K562 (cell line): ENCODE measurements around the gene SGO1. TPM values are rescaled to one million over a fixed set of nuclear protein-coding genes. Genes with fewer than 3 reads are reported as not detected.

Experiments
- ATF2 ChIP-seq: sonication (generic); formaldehyde crosslinking; IDR thresholded peaks from 2 replicates; pipeline ENCODE4 v1.8.1; 2022; ENCODE audit warnings: missing genetic modification reagents
- ATF6 ChIP-seq: sonication (generic); formaldehyde crosslinking; IDR thresholded peaks from 2 replicates; pipeline ENCODE4 v1.4.0; 2020; ENCODE audit warnings: mild to moderate bottlenecking, missing genetic modification reagents
- CBFA2T3 ChIP-seq: fragments of 450-650 bp; IDR thresholded peaks from 2 replicates; pipeline ENCODE4 v1.6.1; 2017
- CREB3 ChIP-seq: fragments of 450-650 bp; conservative IDR thresholded peaks from 2 replicates; pipeline ENCODE4 v1.6.1; 2016; ENCODE audit warnings: missing genetic modification characterization, low read depth, mild to moderate bottlenecking, missing compliant biosample characterization, moderate library complexity
- DEAF1 ChIP-seq: fragments of 450-650 bp; formaldehyde crosslinking; IDR thresholded peaks from 2 replicates; pipeline ENCODE4 v1.4.0; 2020; ENCODE audit warnings: mild to moderate bottlenecking, moderate library complexity
- ESRRA ChIP-seq: fragments of 450-650 bp; IDR thresholded peaks from 2 replicates; pipeline ENCODE4 v1.6.1; 2014; ENCODE audit warnings: low read depth, mild to moderate bottlenecking, moderate library complexity, borderline replicate concordance
- GMEB1 ChIP-seq: fragments of 250-450 bp; sonication (Bioruptor Pico); IDR thresholded peaks from 2 replicates; pipeline ENCODE4 v1.4.0; 2020; ENCODE audit warnings: mild to moderate bottlenecking
- GTF2F1 ChIP-seq: IDR thresholded peaks from 2 replicates; pipeline ENCODE4 v1.6.1; 2011; ENCODE audit warnings: low read depth, low read length, improper control_type of control experiment
- MEIS2 ChIP-seq: fragments of 450-650 bp; IDR thresholded peaks from 2 replicates; pipeline ENCODE4 v1.6.1; 2014; ENCODE audit warnings: mild to moderate bottlenecking; ENCODE audit not compliant: partially characterized antibody
- NR4A1 ChIP-seq, 2 experiments: fragments of 250-450 bp in 1 of 2; fragments of 450-650 bp in 1 of 2; sonication (Bioruptor Pico) in 1 of 2; IDR thresholded peaks; 2 replicates each; pipeline versions ENCODE4 v1.4.0 to v1.6.1; 2016 to 2020; ENCODE audit warnings: mild to moderate bottlenecking in 2 of 2, missing compliant biosample characterization in 1 of 2, missing genetic modification characterization in 1 of 2, moderate library complexity in 1 of 2
- PREB ChIP-seq: sonication (generic); formaldehyde crosslinking; IDR thresholded peaks from 2 replicates; pipeline ENCODE4 v1.8.1; 2023; ENCODE audit warnings: mild to moderate bottlenecking, missing genetic modification reagents
- U2AF2 ChIP-seq: fragments of 200-400 bp; formaldehyde crosslinking; optimal IDR thresholded peaks from 2 replicates; pipeline ENCODE3; 2017; ENCODE audit warnings: low read depth, mild to moderate bottlenecking, low read length
- ZBTB26 ChIP-seq: fragments of 450-650 bp; formaldehyde crosslinking; IDR thresholded peaks from 2 replicates; pipeline ENCODE4 v1.4.0; 2022; ENCODE audit warnings: missing genetic modification characterization
- ZNF76 ChIP-seq: fragments of 250-450 bp; sonication (Bioruptor Pico); IDR thresholded peaks from 2 replicates; pipeline ENCODE4 v1.4.0; 2020; ENCODE audit warnings: mild to moderate bottlenecking, moderate library complexity, borderline replicate concordance
- polyA plus RNA-seq, 8 experiments: library from polyadenylated mRNA; depleted of rRNA in 4 of 8; stranded (reverse) in 5 of 8; unstranded in 3 of 8; fragments of >200 nt; fragmentation: Nextera tagmentation in 2 of 8; fragmentation: Illumina TruSeq in 1 of 8; extraction: Ambion mirVana in 2 of 8; extraction: Trizol in 1 of 8; gene quantifications; 2 replicates each; pipeline versions ENCODE4 v1.2.1 to v1.2.3, GENCODE V29; 2011 to 2014; ENCODE audit warnings: inconsistent platforms in 1 of 8, missing spikeins in 1 of 8
- total RNA-seq, 7 experiments: library from RNA; depleted of rRNA in 6 of 7; stranded (reverse); fragments of >200 nt in 6 of 7; fragmentation: Illumina TruSeq in 2 of 7; extraction: Trizol in 2 of 7; gene quantifications; 2 replicates each; pipeline versions ENCODE4 v1.2.1 to v1.2.3, GENCODE V29; 2011 to 2021; ENCODE audit warnings: low replicate concordance in 1 of 7

Gene SGO1
- total and polyA plus RNA-seq, 9 of the 15 experiments (the other 6 are each of a cell fraction or from before 2014, with no cell fraction given): 13.7 to 57.3 (median 28.2) TPM

GRCh38 chr3:20185679-20186599, at the start of gene SGO1 (continued):
- TF ChIP-seq NR4A1 (CRISPR knock-in tag; IDR thresholded peaks at IDR 0.05) (peak; percentile 86; the same call in 1 of the 2 replicates), NR4A1 (tag; IDR thresholded peaks at IDR 0.05) (peak; percentile 68; the same call in 1 of the 2 replicates), ATF6 (CRISPR knock-in tag) (no peak), CBFA2T3 (peak; percentile 48), ZBTB26 (CRISPR knock-in tag) (no peak), GTF2F1 (no peak), ATF2 (CRISPR knock-in tag) (no peak), ESRRA (peak; percentile 84; the same call in 1 of the 2 replicates), MEIS2 (peak; percentile 68), U2AF2 (no peak), GMEB1 (CRISPR knock-in tag) (peak; percentile 70), CREB3 (tag) (no peak), PREB (0 out of 2 replicates have a peak, but pooled peaks have one; percentile 81), ZNF76 (no peak), DEAF1 (CRISPR knock-in tag) (no peak)
